ENCODE data around the gene IL25. TPM values are rescaled to one million over a fixed set of nuclear protein-coding genes. Genes with fewer than 3 reads are reported as not detected.

The IL25 gene
- total and polyA plus RNA-seq, 2 of the 8 experiments (the other 6 are each of a cell fraction or from before 2014, with no cell fraction given), result not detected

- no peak overlapping the region for H3K4me3 ChIP-seq (ENCODE audit: extremely low read depth in 1 of 4, insufficient read depth in 2 of 4, low read depth in 3 of 4, low read length in 4 of 4)
- FAIRE-seq (no peak), DNase-seq (ENCODE audit: low read depth in 1 of 2, low spot score in 2 of 2) (no peak)
- H4K20me1 ChIP-seq (replicated peaks in 1 of 2; ENCODE audit: control insufficient read depth in 1 of 2, insufficient read depth in 2 of 2, low read length in 2 of 2), result peaks cover 5 to 7% of the 10 kb centered on the region in 2 experiments
- no peak overlapping the region for H2AK5ac ChIP-seq (ENCODE audit: low read depth, low read length)
- no peaks in the 10 kb centered on the region for H3K9me3 ChIP-seq (ENCODE audit: insufficient read depth in 2 of 2, low read depth in 1 of 2, low read length in 1 of 2)
- no peak overlapping the region for H2BK120ac ChIP-seq (replicated peaks; ENCODE audit: low read depth, low read length)
- no peak overlapping the region for H2BK12ac ChIP-seq (ENCODE audit: low read depth, low read length)
- no peaks in the 10 kb centered on the region for H3K79me1 ChIP-seq (ENCODE audit: low read depth, low read length)
- H3K4me2 ChIP-seq (ENCODE audit: insufficient read depth in 1 of 2, low read depth in 2 of 2, low read length in 2 of 2), result no peak overlapping the region
- H3K27ac ChIP-seq (ENCODE audit: low read depth, low read length), result no peak overlapping the region
- peaks cover 8% of the 10 kb centered on the region for H3K23me2 ChIP-seq (ENCODE audit: low read depth, low read length)
- no peak overlapping the region for H4K91ac ChIP-seq (replicated peaks; ENCODE audit: insufficient read length, low read length)
- ChIA-PET CTCF (ENCODE audit: partially characterized antibody) (interaction anchor here (1.0 to 20.9 kb wide), 7 partner anchors 9 to 93 kb away, joined by 3 to 333 read pairs (median 8); partner anchors contain the start of genes CMTM5 and IL25), POLR2A (ENCODE audit: partially characterized antibody) (interaction anchor here (1.1 kb wide), 1 partner anchor 9 kb away, joined by 3 read pairs; no protein-coding TSS in a partner anchor)
- 100% methylated on average over 4 of the region's 4 CpGs; no CpG with 5 or more reads in 1 of the 2 experiments for WGBS, 2 experiments (ENCODE audit: extremely low coverage in 1 of 2, insufficient coverage in 1 of 2, insufficient read length in 1 of 2, insufficient replicate concordance in 2 of 2, low coverage in 1 of 2, low lambda C conversion rate in 2 of 2, missing lambda C conversion rate in 1 of 2)
- H3K23ac ChIP-seq (ENCODE audit: insufficient read length), result no peak overlapping the region
- H3K18ac ChIP-seq (ENCODE audit: extremely low read depth, low read length), result no peak overlapping the region
- no peak overlapping the region for H2BK20ac ChIP-seq (ENCODE audit: low read length)
- no peak overlapping the region for H3K14ac ChIP-seq (ENCODE audit: insufficient read length)
- no peak overlapping the region for H3K4ac ChIP-seq (replicated peaks; ENCODE audit: insufficient read length, low read depth, low read length)
- no peak overlapping the region for H4K8ac ChIP-seq (ENCODE audit: extremely low read depth, insufficient read depth, low read length)
- peaks cover 0 to 8% (median 4%) of the 10 kb centered on the region in 4 experiments; a peak in 6 of 7 replicates for H3K27me3 ChIP-seq (replicated peaks in 1 of 4; ENCODE audit: control insufficient read depth in 3 of 4, extremely low read depth in 1 of 4, insufficient read depth in 3 of 4, low read length in 3 of 4)
- no peak overlapping the region for H3K56ac ChIP-seq (replicated peaks; ENCODE audit: insufficient read length, low read depth, low read length)
- no peak overlapping the region for H4K5ac ChIP-seq (ENCODE audit: insufficient read length, low read depth, low read length)
- no peak overlapping the region for H2BK15ac ChIP-seq (ENCODE audit: low read length)
- H3K9ac ChIP-seq (replicated peaks in 1 of 4; ENCODE audit: extremely low read depth in 1 of 4, low read depth in 3 of 4, low read length in 3 of 4), result no peak overlapping the region
- H2BK5ac ChIP-seq (ENCODE audit: low read depth, low read length), result no peak overlapping the region
- H3K79me2 ChIP-seq (ENCODE audit: control insufficient read depth in 1 of 2, insufficient read depth in 2 of 2, low read length in 2 of 2), result no peaks in the 10 kb centered on the region
- H3K4me1 ChIP-seq (replicated peaks in 1 of 4; ENCODE audit: control insufficient read depth in 3 of 4, insufficient read depth in 4 of 4, low read length in 3 of 4), result peaks cover 0 to 2% (median under 1%) of the 10 kb centered on the region in 4 experiments; a peak in 4 of 7 replicates
- peaks cover 0 to 22% (median 10%) of the 10 kb centered on the region in 4 experiments; a peak in 4 of 8 replicates for H3K36me3 ChIP-seq (ENCODE audit: control insufficient read depth in 2 of 4, insufficient read depth in 4 of 4, low read length in 3 of 4)
- no peak overlapping the region for H2AFZ ChIP-seq (ENCODE audit: low read length)
- TF ChIP-seq ATF3 (IDR thresholded peaks at IDR 0.05; ENCODE audit: insufficient read depth, low read depth, low read length), result no peak
- no peak for TF ChIP-seq POU5F1 (IDR thresholded peaks at IDR 0.05; ENCODE audit: low read depth, low read length)
- TF ChIP-seq SAP30 (IDR thresholded peaks at IDR 0.05; ENCODE audit: insufficient read depth, insufficient replicate concordance, low read length), result no peak
- no peak for TF ChIP-seq RNF2 (IDR thresholded peaks at IDR 0.05; ENCODE audit: borderline replicate concordance, low read depth, low read length, missing control alignments, poor library complexity, severe bottlenecking)
- TF ChIP-seq CHD2 (IDR thresholded peaks at IDR 0.05; ENCODE audit: low read length), result no peak
- no peak for TF ChIP-seq CBX8 (IDR thresholded peaks at IDR 0.05; ENCODE audit: borderline replicate concordance, low read depth, low read length)
- no peak for TF ChIP-seq SIX5 (IDR thresholded peaks at IDR 0.05; ENCODE audit: low read depth, low read length)
- no peak for TF ChIP-seq KDM4A (IDR thresholded peaks at IDR 0.05; ENCODE audit: low read depth, low read length, severe bottlenecking)
- TF ChIP-seq BACH1 (IDR thresholded peaks at IDR 0.05; ENCODE audit: low read length), result no peak
- TF ChIP-seq NRF1 (IDR thresholded peaks at IDR 0.05; ENCODE audit: low read depth, low read length), result no peak
- no peak for TF ChIP-seq TAF7 (optimal IDR thresholded peaks at IDR 0.05; ENCODE audit: borderline replicate concordance, low read depth, low read length)
- TF ChIP-seq RFX5 (IDR thresholded peaks at IDR 0.05; ENCODE audit: borderline replicate concordance, low read depth, low read length), result no peak
- no peak for TF ChIP-seq CTBP2 (IDR thresholded peaks at IDR 0.05; ENCODE audit: borderline replicate concordance, insufficient read depth, insufficient read length, low read length)
Measured at GRCh38 chr14:23356662-23357061, 15.9 kb upstream of the IL25 start.

All from H1 (cell line).